ENCODE measurements around the gene TMEM208. TPM values are rescaled to one million over a fixed set of nuclear protein-coding genes. Genes with fewer than 3 reads are reported as not detected.

The TMEM208 gene
- total RNA-seq, 1 donor from 2014 or later: 36.8 TPM

GRCh38 chr16:67234180-67234597 lies 7.3 kb downstream of the TMEM208 start:
- no peak for DNase-seq (ENCODE audit: extremely low read depth, low read depth, low spot score)

- no peak for DNase-seq (ENCODE audit: extremely low read depth, low read depth, low spot score)
Measured at GRCh38 chr16:67235816-67236562, 9.1 kb downstream of the TMEM208 start.

GRCh38 chr16:67236563-67237395 lies 9.8 kb downstream of the TMEM208 start:
- no peak for DNase-seq (ENCODE audit: extremely low read depth, low read depth, low spot score)

- DNase-seq (ENCODE audit: extremely low read depth, low read depth, low spot score): no peak
Measured at GRCh38 chr16:67237396-67238277, 10.7 kb downstream of the TMEM208 start.

GRCh38 chr16:67238278-67238575 lies 11.3 kb downstream of the TMEM208 start:
- no peak for DNase-seq (ENCODE audit: extremely low read depth, low read depth, low spot score)

- no peak for DNase-seq (ENCODE audit: extremely low read depth, low read depth, low spot score)
Measured at GRCh38 chr16:67238806-67239470, 12.0 kb downstream of the TMEM208 start.

- no peak for DNase-seq (ENCODE audit: extremely low read depth, low read depth, low spot score)
Measured at GRCh38 chr16:67240506-67240905, 13.6 kb downstream of the TMEM208 start.

GRCh38 chr16:67241008-67241900 lies 14.3 kb downstream of the TMEM208 start:
- no peak for DNase-seq (ENCODE audit: extremely low read depth, low read depth, low spot score)

- no peak for DNase-seq (ENCODE audit: extremely low read depth, low read depth, low spot score)
Measured at GRCh38 chr16:67242138-67242730, 15.3 kb downstream of the TMEM208 start.

- DNase-seq (ENCODE audit: extremely low read depth, low read depth, low spot score): no peak
Measured at GRCh38 chr16:67243481-67243880, 16.6 kb downstream of the TMEM208 start.

- DNase-seq (ENCODE audit: extremely low read depth, low read depth, low spot score): no peak
Measured at GRCh38 chr16:67244387-67245185, 17.7 kb downstream of the TMEM208 start.

- no peak for DNase-seq (ENCODE audit: extremely low read depth, low read depth, low spot score)
Measured at GRCh38 chr16:67245186-67245585, 18.3 kb downstream of the TMEM208 start.

- DNase-seq (ENCODE audit: extremely low read depth, low read depth, low spot score): no peak
Measured at GRCh38 chr16:67245674-67246080, 18.7 kb downstream of the TMEM208 start.

GRCh38 chr16:67246081-67246755 lies 19.3 kb downstream of the TMEM208 start:
- DNase-seq (ENCODE audit: extremely low read depth, low read depth, low spot score): no peak

GRCh38 chr16:67246756-67247191 lies 19.8 kb downstream of the TMEM208 start:
- DNase-seq (ENCODE audit: extremely low read depth, low read depth, low spot score): no peak

- DNase-seq (ENCODE audit: extremely low read depth, low read depth, low spot score): no peak
Measured at GRCh38 chr16:67247192-67248072, 20.5 kb downstream of the TMEM208 start, which contains the start of gene FHOD1. FHOD1 (minus strand) TSS chr16:67247481; CDS start chr16:67247410, 71 bp downstream.

- no peak for DNase-seq (ENCODE audit: extremely low read depth, low read depth, low spot score)
Measured at GRCh38 chr16:67248073-67248400, 21.1 kb downstream of the TMEM208 start.
